Epithelial cell of alveolus of lung (primary cell): Measurements from ENCODE around the gene PDCD7. TPM values are rescaled to one million over a fixed set of nuclear protein-coding genes. Genes with fewer than 3 reads are reported as not detected.

ENCODE experiments used
- total RNA-seq: library from RNA; depleted of rRNA; stranded (reverse); fragments of >200 nt; gene quantifications from 2 replicates; pipeline ENCODE4 v1.2.1, GENCODE V29; 2015

PDCD7 gene
- total RNA-seq = 27.1 and 27.9 TPM in 2 replicates

GRCh38 chr15:65133548-65134200 lies at the start of gene PDCD7:
PDCD7 (minus strand) TSS chr15:65133808; CDS start chr15:65133781, 27 bp downstream.

GRCh38 chr15:65115086-65115485 lies 18.5 kb downstream of the PDCD7 start, which contains the start of gene UBAP1L:
UBAP1L (minus strand) TSS chr15:65115200; CDS start chr15:65106215, 8,985 bp downstream.

GRCh38 chr15:65076486-65077290 lies 56.9 kb downstream of the PDCD7 start, which contains the start of gene KBTBD13:
KBTBD13 (plus strand) TSS chr15:65076746; CDS start chr15:65076816, 70 bp downstream.

GRCh38 chr15:65067645-65068402 lies 65.8 kb downstream of the PDCD7 start, which contains the start of gene RASL12:
RASL12 (minus strand) TSS chr15:65067991; CDS start chr15:65067835, 156 bp downstream.

Other genes starting within 250 kb of the PDCD7 start
- 1.3 and 8.7 TPM in 2 replicates for gene ANKDD1A, start 221.9 kb downstream of the PDCD7 start, total RNA-seq
- 74.2 and 78.2 TPM in 2 replicates for gene SPG21, start 143.9 kb downstream of the PDCD7 start, total RNA-seq
- gene MTFMT, start 104.2 kb downstream of the PDCD7 start, total RNA-seq = 27.8 and 38.9 TPM in 2 replicates
- 0.65 and 8.3 TPM in 2 replicates for gene SLC51B, start 88.4 kb downstream of the PDCD7 start, total RNA-seq
- 39.0 and 131 TPM in 2 replicates for gene RASL12, start 65.8 kb downstream of the PDCD7 start, total RNA-seq
- gene KBTBD13, start 57.1 kb downstream of the PDCD7 start, total RNA-seq = 0.13 TPM in 1 of 2 replicates, not detected in the other
- gene UBAP1L, start 18.6 kb downstream of the PDCD7 start, total RNA-seq = 0.26 and 2.5 TPM in 2 replicates
- gene CLPX, start 51.5 kb upstream of the PDCD7 start, total RNA-seq = 18.5 and 49.7 TPM in 2 replicates
- under 0.01 and 0.08 TPM in 2 replicates for gene CILP, start 77.7 kb upstream of the PDCD7 start, total RNA-seq
- gene PARP16, start 153.1 kb upstream of the PDCD7 start, total RNA-seq = 4.4 and 8.5 TPM in 2 replicates
- gene RNU5A-1, start 162.2 kb upstream of the PDCD7 start, total RNA-seq = not detected in 2 replicates
- not detected in 2 replicates for gene RNU5B-1, start 170.9 kb upstream of the PDCD7 start, total RNA-seq
- 0.08 TPM in 1 of 2 replicates, not detected in the other for gene IGDCC3, start 244.2 kb upstream of the PDCD7 start, total RNA-seq